NCI-H128 (cell line): ENCODE data around the gene NEK2.
"Not testable (repeated sequence)": the region's sequence is repeated elsewhere in the genome, so short reads cannot be mapped to it uniquely, and the experiment has no call there.

Source experiments
- DNase-seq: peaks from one replicate; lab custom pipeline; 2025; ENCODE audit not compliant: unreplicated experiment; lab: John Stamatoyannopoulos, UW

The NEK2 gene

DNA sequence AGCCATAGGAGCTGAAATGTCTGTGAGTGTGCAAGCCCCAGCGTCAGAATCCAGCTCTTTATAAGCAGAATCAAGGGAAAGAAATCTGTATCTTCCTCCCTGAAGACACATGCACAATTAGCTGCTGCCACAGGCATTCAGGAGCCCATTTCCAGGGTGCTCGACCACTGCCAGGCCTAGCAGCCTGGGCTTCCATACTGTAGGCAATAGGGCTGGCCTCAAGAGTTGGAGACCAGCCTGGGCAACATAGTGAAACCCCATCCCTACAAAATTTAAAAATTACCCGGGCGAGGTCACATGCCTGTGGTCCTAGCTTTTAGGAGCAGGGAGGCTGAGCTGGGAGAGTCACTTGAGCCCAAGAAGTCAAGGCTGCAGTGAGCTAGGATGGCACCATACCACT, 41.0 kb downstream of the NEK2 start:
- DNase-seq: no peak

- DNase-seq: no peak
Observed at GRCh38 chr1:211633524-211633846, 41.9 kb downstream of the NEK2 start.

GRCh38 chr1:211632808-211633523, 42.5 kb downstream of the NEK2 start:
- no peak for DNase-seq

- no peak for DNase-seq
Observed at GRCh38 chr1:211632117-211632807, 43.2 kb downstream of the NEK2 start.

DNA sequence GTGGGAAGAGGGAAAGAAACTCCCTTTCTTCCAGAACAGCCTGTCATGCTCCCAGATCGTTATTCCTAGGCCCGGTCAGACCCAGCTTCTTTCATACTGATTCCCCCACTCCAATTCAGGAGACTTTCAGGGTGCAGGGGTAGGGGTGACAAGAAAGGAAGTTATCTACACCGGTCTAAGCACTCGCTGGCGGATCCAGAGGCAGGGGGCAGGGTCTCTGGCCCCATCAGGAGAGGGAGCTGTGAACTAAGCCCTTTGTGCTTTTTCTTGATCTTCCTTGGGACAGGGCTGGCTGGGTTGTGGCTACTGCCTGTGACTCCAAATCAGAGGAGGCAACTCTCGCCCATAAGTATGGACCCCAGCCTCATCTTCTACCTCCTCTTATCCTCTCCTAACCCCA, 44.3 kb downstream of the NEK2 start:
- DNase-seq: no peak

DNA sequence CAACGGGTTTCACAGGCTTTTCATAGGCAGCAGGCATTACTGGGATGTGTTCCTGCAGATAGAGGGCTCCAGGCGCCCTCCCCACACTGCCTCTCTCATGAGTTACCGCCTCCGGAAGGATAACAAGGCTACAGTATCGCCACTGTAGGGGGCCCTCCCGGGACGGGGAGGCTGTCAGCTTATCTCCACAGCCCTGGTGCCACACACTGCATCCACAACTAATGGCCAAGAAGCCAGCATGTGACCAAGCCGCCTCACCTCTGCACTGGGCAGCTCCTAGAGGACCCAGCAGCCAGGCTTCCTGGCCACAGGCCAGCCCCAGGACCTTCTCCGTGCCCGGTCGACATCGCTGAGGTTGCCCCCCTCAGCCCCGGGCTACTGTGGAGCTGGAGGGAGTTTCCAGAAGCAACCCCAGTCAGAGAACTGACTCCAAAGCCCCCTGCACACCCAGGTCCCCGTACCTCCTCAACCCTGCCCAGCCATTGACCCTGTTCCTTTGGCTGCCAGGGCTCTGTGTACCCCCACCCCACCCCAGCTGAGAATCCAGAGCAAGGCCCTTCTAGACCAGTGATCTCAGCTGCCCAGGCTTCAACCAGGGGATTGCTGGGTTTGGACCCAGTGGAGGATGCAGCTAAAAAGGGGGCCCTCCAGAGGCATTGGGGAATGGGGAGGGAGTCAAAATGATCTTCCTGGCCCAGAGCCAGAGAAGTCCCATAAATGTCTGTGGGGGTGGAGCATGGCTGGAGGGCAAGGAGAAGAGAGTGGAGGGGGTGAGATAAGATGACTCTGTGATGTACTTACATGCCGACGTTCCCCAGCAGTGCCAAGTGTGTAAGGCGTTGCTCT, 45.0 kb downstream of the NEK2 start:
- DNase-seq: no peak

DNA sequence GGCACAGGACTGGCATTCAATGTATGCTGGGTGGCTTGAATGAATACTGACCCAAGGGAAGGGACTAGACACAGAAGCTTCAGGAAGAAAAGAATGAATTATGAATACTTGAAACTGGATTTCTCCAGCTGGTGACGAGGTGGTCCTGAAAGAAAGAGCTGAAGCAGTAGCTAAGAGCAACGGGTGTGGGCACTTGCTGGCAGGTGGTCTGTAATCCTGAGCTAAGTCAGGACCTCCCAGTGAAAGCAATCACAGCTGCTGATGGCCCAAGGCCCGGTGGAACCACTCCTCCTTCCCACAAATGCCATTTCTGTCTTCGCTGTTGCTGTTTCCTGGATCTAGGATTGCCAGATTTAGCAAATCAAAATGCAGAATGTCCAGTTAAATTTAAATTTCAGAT, 47.0 kb downstream of the NEK2 start:
- DNase-seq: no peak

- DNase-seq: no peak
Observed at GRCh38 chr1:211627259-211627658, 48.2 kb downstream of the NEK2 start.

- not testable (repeated sequence) for DNase-seq
Observed at GRCh38 chr1:211625866-211626265, 49.6 kb downstream of the NEK2 start.

GRCh38 chr1:211625040-211625439, 50.4 kb downstream of the NEK2 start:
- DNase-seq: no peak

DNA sequence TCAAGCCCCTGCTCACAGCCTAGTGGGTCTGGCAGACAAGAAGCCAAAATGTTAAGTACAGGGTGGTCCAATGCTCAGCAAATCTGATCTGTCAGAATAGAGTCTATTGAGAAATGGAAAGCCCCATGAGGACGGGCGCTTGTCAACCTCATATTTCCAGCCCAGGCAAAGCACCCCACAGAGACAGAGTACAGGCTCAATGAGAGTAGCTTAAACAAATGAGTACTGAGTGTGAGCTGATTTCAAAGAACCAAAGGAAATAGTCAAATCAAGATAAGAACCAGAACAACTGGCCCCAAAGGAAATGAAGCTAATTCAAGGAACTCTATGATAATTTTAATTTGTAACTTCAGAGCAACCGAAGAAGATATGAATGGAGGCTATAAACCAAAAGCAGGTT, 51.9 kb downstream of the NEK2 start:
- no peak for DNase-seq

- DNase-seq: no peak
Observed at GRCh38 chr1:211621447-211622198, 53.8 kb downstream of the NEK2 start.

DNA sequence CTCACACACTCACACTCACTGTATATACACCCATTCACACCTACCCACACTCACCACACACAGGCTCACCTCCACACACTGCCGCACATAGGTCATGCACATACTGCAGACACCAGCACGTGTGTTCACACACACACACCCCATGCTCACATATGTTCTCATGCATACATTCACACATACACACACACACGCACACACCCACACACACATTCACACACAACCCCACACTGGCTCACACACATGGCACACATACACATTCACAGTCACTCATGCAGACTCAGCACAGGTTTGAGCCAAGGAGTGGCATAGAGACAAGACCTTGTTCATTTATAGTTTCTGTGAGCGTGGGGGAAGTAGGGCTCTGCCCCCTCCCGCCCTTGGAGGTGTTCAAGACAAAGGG, 55.3 kb downstream of the NEK2 start:
- no peak for DNase-seq

GRCh38 chr1:211619033-211619996, 56.1 kb downstream of the NEK2 start:
- no peak for DNase-seq

GRCh38 chr1:211616965-211617297, 58.5 kb downstream of the NEK2 start:
- no peak for DNase-seq

DNA sequence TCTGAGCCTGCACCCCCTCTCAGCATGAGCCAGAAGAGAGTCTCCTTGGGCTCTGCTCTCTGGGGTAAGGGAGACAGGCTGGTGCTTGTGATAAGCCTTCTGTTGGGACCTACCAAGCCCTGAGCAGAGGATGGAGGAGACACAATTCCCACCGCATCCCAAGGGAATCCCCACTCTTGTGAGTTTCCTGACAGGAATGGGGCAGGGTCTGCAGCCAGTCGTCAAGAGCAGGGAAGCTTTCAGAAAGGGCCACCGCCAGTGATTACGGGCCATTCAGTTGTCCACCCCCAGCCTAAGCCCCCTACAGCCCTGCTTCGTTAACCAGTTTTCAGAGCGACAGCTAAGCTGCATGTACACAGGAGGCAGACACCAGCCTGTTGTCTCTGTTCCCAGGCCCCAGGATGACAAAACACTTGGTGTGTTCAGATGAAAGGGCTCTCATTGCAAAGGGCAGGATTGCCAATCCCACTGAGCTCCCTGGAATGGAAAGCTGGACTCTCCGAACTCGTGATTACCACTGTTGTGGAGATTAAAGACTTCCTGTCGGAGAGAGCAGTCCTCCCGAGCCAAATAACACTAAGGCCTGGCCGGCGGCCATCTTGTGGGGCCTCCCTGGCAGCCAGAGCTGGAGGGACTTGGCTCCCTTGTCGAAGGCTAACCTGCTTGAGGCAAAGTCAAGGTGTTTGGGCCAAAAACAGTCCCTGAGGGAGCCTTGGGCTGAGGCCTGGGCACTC, 59.0 kb downstream of the NEK2 start:
- no peak for DNase-seq

DNA sequence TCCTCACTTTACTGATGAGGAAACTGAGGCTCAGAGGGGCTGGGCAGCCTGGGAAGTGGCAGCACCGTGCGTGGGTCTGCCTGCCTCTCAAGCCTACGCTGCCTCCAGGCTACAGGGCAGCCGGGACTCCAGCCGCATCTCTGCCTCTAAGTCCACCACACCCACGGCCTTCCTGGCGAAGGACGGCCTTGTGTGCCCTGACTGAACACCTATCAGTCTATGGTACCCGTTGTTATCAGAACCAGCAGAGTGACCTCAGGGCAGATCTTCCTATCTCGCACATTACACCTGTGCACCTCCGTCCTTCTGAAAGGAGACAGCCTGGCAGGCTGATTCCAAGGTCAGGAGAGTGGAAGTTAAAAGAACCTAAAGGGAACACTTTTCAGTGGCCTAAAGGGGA, 60.8 kb downstream of the NEK2 start:
- DNase-seq: no peak

- DNase-seq: no peak
Observed at GRCh38 chr1:211613951-211614350, 61.5 kb downstream of the NEK2 start.

- DNase-seq: no peak
Observed at GRCh38 chr1:211613108-211613947, 62.1 kb downstream of the NEK2 start.
